HEK293T (cell line): ENCODE data around the gene EXOC1.
"Not testable (repeated sequence)": the region's sequence is repeated elsewhere in the genome, so short reads cannot be mapped to it uniquely, and the experiment has no call there.

ENCODE experiments used
- CTCF ChIA-PET: fragments of 350-600 bp; formaldehyde crosslinking; extraction: SDS; loops from one replicate; lab custom pipeline; 2021; ENCODE audit warnings: antibody characterized with exemption, inconsistent platforms; lab: Yijun Ruan, JAX
- POLR2A ChIA-PET: fragments of 350-600 bp; formaldehyde crosslinking; extraction: SDS; loops from one replicate; lab custom pipeline; 2020; ENCODE audit warnings: antibody characterized with exemption, inconsistent platforms; lab: Yijun Ruan, JAX
- DNase-seq: peaks from one replicate; pipeline ENCODE4 v3.0.0; 2012; ENCODE audit warnings: mixed read lengths; ENCODE audit errors: extremely low spot score
- ARNT ChIP-seq: fragments of 450-650 bp; IDR thresholded peaks from 2 replicates; pipeline ENCODE4 v1.6.1; 2017; ENCODE audit warnings: mild to moderate bottlenecking
- BHLHE40 ChIP-seq: fragments of 450-650 bp; IDR thresholded peaks from 2 replicates; pipeline ENCODE4 v1.6.1; 2016; ENCODE audit warnings: mild to moderate bottlenecking, moderate library complexity, borderline replicate concordance
- CTBP1 ChIP-seq: fragments of 450-650 bp; IDR thresholded peaks from 2 replicates; pipeline ENCODE4 v1.6.1; 2016; ENCODE audit warnings: borderline replicate concordance
- ELF4 ChIP-seq: fragments of 450-650 bp; IDR thresholded peaks from 2 replicates; pipeline ENCODE4 v1.6.1; 2017; ENCODE audit warnings: antibody characterized with exemption
- FOXA1 ChIP-seq: fragments of 450-650 bp; IDR thresholded peaks from 2 replicates; pipeline ENCODE4 v1.6.1; 2016; ENCODE audit warnings: mild to moderate bottlenecking
- FOXK2 ChIP-seq: fragments of 450-650 bp; IDR thresholded peaks from 2 replicates; pipeline ENCODE4 v1.6.1; 2016; ENCODE audit warnings: mild to moderate bottlenecking
- FOXM1 ChIP-seq: fragments of 450-650 bp; IDR thresholded peaks from 2 replicates; pipeline ENCODE4 v1.6.1; 2017; ENCODE audit warnings: mild to moderate bottlenecking, borderline replicate concordance
- HDGF ChIP-seq: fragments of 450-650 bp; IDR thresholded peaks from 2 replicates; pipeline ENCODE4 v1.6.1; 2017; ENCODE audit warnings: antibody characterized with exemption, borderline replicate concordance
- L3MBTL2 ChIP-seq: fragments of 450-650 bp; conservative IDR thresholded peaks from 2 replicates; pipeline ENCODE4 v1.6.1; 2016; ENCODE audit warnings: mild to moderate bottlenecking
- LEF1 ChIP-seq: fragments of 450-650 bp; IDR thresholded peaks from 2 replicates; pipeline ENCODE4 v1.6.1; 2017; ENCODE audit warnings: mild to moderate bottlenecking, borderline replicate concordance
- NFRKB ChIP-seq: fragments of 450-650 bp; IDR thresholded peaks from 2 replicates; pipeline ENCODE4 v1.6.1; 2016; ENCODE audit warnings: mild to moderate bottlenecking, moderate library complexity
- SP1 ChIP-seq: fragments of 450-650 bp; IDR thresholded peaks from 2 replicates; pipeline ENCODE4 v1.6.1; 2017
- SUZ12 ChIP-seq: fragments of 450-650 bp; IDR thresholded peaks from 2 replicates; pipeline ENCODE4 v1.6.1; 2016; ENCODE audit warnings: mild to moderate bottlenecking
- TARDBP ChIP-seq: fragments of 450-650 bp; IDR thresholded peaks from 2 replicates; pipeline ENCODE4 v1.6.1; 2016
- ZNF384 ChIP-seq: fragments of 450-650 bp; IDR thresholded peaks from 2 replicates; pipeline ENCODE4 v1.6.1; 2016
- TF ChIP-seq, protein P1 (sequence below): fragments of 450-650 bp; IDR thresholded peaks from 2 replicates; pipeline ENCODE4 v1.6.1; 2016

Gene EXOC1

GRCh38 chr4:55841373-55842239 lies 11.8 kb upstream of the EXOC1 start:
- DNase-seq, CTCF ChIA-PET: not testable (repeated sequence)
- POLR2A ChIA-PET = interaction anchor here (0.6 to 1.3 kb wide), 4 partner anchors 11 to 22 kb away, joined by 3 to 4 read pairs (median 3); partner anchors contain the start of gene EXOC1L
- peak; percentile 31 for TF ChIP-seq L3MBTL2

DNA sequence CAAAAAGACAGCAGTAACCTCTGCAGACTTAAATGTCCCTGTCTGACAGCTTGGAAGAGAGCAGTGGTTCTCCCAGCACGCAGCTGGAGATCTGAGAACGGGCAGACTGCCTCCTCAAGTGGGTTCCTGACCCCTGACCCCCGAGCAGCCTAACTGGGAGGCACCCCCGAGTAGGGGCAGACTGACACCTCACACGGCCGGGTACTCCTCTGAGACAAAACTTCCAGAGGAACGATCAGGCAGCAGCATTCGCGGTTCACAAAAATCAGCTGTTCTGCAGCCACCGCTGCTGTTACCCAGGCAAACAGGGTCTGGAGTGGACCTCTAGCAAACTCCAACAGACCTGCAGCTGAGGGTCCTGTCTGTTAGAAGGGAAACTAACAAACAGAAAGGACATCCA lies 11.1 kb upstream of the EXOC1 start:
- CTCF ChIA-PET = not testable (repeated sequence)

DNA sequence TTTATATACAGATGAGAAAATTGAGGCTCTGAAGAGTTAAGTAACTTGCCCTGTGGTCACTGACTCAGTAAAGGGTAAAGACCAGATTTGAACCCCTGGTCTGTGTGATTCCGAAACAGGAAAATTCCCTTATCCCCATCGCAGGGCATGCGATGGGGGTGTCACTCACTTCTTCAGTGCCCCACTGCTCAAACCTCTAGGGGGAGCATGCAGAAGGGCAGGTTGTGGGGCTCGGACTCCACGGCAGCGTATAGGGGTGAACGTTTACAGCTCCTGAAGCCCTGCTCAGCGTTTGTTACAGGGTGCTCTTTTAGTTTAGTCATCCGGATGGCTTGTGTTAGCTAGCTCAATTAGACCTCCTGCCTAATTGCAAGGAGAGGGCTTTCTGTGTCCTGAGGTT lies 3.7 kb upstream of the EXOC1 start:
- ChIA-PET CTCF (no interaction called here), POLR2A (no interaction called here)
- TF ChIP-seq ELF4 = no peak
- no peak for TF ChIP-seq FOXK2
- no peak for TF ChIP-seq FOXA1
- no peak for TF ChIP-seq SP1
- no peak for TF ChIP-seq NFRKB
- no peak for TF ChIP-seq ZNF384
- no peak for TF ChIP-seq HDGF
- no peak for DNase-seq

More for the DNA sequence above, 11.1 kb upstream of the EXOC1 start:
- POLR2A ChIA-PET = interaction anchor here (1.3 kb wide), 1 partner anchor 11 kb away, joined by 4 read pairs; no protein-coding TSS in a partner anchor
- not testable (repeated sequence) for DNase-seq

DNA sequence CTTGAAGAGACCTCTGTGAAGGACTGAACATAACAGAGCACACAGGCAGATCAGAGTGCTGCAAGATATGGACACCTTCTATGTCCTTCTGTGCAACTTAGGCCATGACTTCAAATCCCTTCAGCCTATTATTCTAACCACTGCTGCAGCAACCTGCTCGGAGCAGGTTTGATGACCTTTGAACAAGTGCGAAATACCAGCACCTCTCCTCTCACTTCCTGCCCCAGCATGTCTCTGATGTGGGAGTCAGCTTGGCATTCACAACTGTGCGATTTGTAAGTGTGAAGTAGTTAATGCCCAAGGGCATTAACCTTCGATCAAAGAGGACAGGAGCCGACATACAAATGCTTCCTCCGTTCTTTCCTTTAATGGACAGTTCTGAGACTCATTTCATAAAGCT lies 1.6 kb upstream of the EXOC1 start:
- POLR2A ChIA-PET = no interaction called here
- no peak for TF ChIP-seq BHLHE40
- no peak for TF ChIP-seq NFRKB
- no peak for TF ChIP-seq HDGF
- no peak for DNase-seq
- CTCF ChIA-PET = no interaction called here

DNA sequence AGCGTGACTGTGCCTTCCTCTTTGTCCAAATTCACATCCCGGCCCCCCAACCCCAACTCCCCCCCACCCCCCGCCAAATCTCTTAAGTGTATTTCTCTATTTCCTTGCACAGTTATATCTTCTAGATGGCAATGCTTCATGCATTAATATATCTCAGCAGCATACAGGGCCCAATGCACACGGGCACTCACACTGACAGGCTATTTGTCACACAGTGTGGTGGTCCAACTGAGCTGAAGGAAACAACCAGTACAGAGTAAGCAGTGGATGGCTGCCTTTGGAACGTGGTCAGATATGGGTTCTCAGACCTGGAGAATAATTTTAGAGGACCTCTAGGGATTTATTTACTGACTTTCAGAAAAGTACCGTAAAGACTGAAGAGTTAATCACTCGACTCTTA lies 681 bp downstream of the EXOC1 start:
- CTCF ChIA-PET = no interaction called here
- no peak for TF ChIP-seq L3MBTL2
- TF ChIP-seq, protein P1, sequence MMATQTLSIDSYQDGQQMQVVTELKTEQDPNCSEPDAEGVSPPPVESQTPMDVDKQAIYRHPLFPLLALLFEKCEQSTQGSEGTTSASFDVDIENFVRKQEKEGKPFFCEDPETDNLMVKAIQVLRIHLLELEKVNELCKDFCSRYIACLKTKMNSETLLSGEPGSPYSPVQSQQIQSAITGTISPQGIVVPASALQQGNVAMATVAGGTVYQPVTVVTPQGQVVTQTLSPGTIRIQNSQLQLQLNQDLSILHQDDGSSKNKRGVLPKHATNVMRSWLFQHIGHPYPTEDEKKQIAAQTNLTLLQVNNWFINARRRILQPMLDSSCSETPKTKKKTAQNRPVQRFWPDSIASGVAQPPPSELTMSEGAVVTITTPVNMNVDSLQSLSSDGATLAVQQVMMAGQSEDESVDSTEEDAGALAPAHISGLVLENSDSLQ = peak; percentile 50
- no peak for TF ChIP-seq LEF1
- TF ChIP-seq SUZ12 = no peak
- TF ChIP-seq ZNF384 = no peak
- TF ChIP-seq ELF4 = no peak
- POLR2A ChIA-PET = interaction anchor here (0.7 to 1.7 kb wide), 5 partner anchors 9 to 91 kb away, joined by 3 to 11 read pairs (median 6); partner anchors contain the start of gene EXOC1L
- DNase-seq = peak; percentile 11

GRCh38 chr4:55857586-55857985 lies 4.1 kb downstream of the EXOC1 start:
- no peak for DNase-seq
- TF ChIP-seq L3MBTL2 (no peak), SP1 (no peak), NFRKB (no peak), BHLHE40 (no peak), CTBP1 (no peak), ARNT (no peak), FOXK2 (no peak), LEF1 (no peak), FOXM1 (no peak), HDGF (no peak), ZNF384 (no peak), FOXA1 (no peak)
- TF ChIP-seq, protein P1 = no peak
- CTCF ChIA-PET = no interaction called here
- POLR2A ChIA-PET = no interaction called here

DNA sequence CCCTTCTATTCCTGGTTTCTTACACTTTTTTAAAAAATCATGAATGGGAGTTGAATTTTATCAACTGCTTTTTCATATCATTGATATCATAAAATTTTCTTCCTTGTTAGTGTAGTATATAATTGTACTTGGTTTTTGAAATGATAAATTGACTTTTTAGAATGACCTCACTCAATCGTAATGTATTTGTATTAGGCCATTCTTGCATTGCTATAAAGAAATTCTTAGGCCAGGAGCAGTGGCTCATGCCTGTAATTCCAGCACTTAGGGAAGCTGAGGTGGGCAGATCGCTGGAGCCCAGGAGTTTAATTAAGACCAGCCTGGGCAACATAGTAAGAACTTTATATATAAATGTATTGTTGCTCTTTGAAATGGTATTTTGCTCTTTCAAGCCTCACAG lies 6.3 kb downstream of the EXOC1 start:
- ChIA-PET CTCF (no interaction called here), POLR2A (no interaction called here)
- no peak for DNase-seq
- TF ChIP-seq FOXM1 (no peak), NFRKB (no peak), SUZ12 (no peak), SP1 (no peak), TARDBP (no peak), LEF1 (no peak), HDGF (no peak), FOXA1 (no peak), ZNF384 (no peak), FOXK2 (no peak), L3MBTL2 (no peak), BHLHE40 (no peak), ARNT (no peak), ELF4 (no peak), CTBP1 (no peak)
- TF ChIP-seq, protein P1 = no peak
